Renal pelvis (tissue), 4 donors: ENCODE results near the gene SFRP2. TPM values are rescaled to one million over a fixed set of nuclear protein-coding genes. Genes with fewer than 3 reads are reported as not detected.

Experiments used
- DNase-seq: peaks from one replicate; pipeline ENCODE4 v3.0.0-alpha.2; 2013
- polyA plus RNA-seq, 3 donors: library from polyadenylated mRNA; unstranded; fragments of 120-200 nt; gene quantifications; one replicate each; pipeline ENCODE4 v1.2.1, GENCODE V29; 2013; ENCODE audit not compliant: insufficient read length in 3 of 3

SFRP2 gene
- polyA plus RNA-seq, 3 donors = 14.2 to 15.4 (median 14.7) TPM

- DNase-seq = no peak
Observed at GRCh38 chr4:153733751-153734448, 55.0 kb downstream of the SFRP2 start.

GRCh38 chr4:153731239-153731638 lies 57.6 kb downstream of the SFRP2 start:
- DNase-seq = no peak

Other genes starting within 250 kb of the SFRP2 start
- gene TLR2, start 104.8 kb downstream of the SFRP2 start, polyA plus RNA-seq = 1 to 10 TPM; 6.3 to 8.3 (median 6.5) TPM
- gene RNF175, start 29.1 kb downstream of the SFRP2 start, polyA plus RNA-seq = 1 to 10 TPM; 4.4 to 5.1 (median 4.9) TPM